IPS-18c (cell line): ENCODE measurements around the gene RRBP1.

Experiments used
- H3K4me3 ChIP-seq: 2 replicates; pipeline ENCODE4 v1.7.0; 2013; ENCODE audit warnings: low read depth, mild to moderate bottlenecking, low read length, moderate library complexity; ENCODE audit not compliant: insufficient read depth
- H3K9me3 ChIP-seq: one replicate; pipeline ENCODE4 v1.6.1; 2013; ENCODE audit warnings: mild to moderate bottlenecking, low read length, moderate library complexity; ENCODE audit not compliant: control insufficient read depth, insufficient read depth

RRBP1 gene

DNA sequence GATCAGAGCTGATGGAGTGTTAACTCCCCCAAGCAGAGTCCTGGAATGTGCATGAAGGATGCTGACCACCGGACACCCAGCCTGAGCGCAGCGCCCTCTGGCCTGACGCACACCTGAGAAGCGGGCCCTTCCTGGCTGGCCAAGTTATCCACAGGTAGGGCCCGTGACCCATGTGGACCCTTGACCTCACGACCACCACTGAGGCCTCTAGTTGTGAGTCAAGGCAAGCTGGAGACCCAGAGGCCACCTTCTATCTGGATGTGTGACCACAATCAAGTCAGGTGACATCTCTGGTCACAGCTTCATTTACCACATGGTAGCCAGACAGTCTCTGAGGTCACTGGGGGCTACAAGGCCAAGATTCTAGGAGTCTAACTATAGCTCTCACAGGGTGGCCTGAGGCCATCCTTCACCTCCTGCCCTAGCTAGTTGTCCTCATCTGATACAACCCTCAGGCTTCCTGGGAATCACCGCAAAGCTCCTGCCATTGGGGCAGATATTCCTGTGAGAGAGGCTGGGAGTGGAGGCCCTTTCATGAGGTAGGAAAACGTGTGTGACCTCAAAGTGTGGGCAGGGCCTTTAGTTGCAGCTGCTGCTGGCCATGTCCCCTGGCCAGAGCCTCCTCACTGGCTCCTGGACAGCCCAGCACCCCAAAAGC, 59.1 kb downstream of the RRBP1 start:
- no peak overlapping the region for H3K4me3 ChIP-seq
- H3K9me3 ChIP-seq: no peaks in the 10 kb centered on the region

DNA sequence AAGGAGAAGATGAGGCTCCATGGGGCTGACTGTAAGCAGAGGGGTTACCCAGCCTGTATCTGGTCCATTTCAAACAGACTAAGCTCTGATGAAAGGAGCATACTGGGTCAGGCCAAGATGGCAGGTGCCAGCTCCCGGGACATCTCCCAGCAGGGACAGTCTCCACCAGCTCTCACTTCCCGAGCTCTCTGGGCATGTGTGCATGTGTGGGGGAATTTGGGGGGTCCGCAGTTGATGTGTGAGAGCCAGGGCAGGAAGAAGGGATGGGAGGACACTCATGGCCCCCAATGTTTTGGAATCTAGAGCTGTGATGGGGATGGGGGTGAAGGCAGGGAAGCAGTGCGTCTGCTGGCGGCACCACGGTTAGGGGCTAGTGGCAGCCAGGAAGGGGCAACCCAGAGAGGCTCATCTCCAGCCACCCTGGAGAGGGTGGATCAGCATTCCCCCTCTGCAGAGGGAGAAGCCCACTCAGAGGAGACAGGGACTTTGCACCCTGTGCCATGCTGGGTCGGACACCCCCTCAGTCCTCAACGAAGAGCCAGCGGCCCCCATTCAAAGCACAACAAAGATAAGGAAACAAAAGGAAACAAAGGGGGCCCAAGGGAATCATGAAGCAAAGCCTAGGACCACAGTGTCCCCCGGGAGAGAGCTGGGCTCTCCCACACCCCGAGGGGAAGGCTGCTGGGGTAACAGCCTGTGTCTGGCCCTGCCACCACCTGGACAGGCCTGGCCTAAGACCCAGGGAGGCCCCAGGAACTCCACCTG, 59.8 kb downstream of the RRBP1 start:
- H3K4me3 ChIP-seq: no peak overlapping the region
- H3K9me3 ChIP-seq: no peaks in the 10 kb centered on the region

DNA sequence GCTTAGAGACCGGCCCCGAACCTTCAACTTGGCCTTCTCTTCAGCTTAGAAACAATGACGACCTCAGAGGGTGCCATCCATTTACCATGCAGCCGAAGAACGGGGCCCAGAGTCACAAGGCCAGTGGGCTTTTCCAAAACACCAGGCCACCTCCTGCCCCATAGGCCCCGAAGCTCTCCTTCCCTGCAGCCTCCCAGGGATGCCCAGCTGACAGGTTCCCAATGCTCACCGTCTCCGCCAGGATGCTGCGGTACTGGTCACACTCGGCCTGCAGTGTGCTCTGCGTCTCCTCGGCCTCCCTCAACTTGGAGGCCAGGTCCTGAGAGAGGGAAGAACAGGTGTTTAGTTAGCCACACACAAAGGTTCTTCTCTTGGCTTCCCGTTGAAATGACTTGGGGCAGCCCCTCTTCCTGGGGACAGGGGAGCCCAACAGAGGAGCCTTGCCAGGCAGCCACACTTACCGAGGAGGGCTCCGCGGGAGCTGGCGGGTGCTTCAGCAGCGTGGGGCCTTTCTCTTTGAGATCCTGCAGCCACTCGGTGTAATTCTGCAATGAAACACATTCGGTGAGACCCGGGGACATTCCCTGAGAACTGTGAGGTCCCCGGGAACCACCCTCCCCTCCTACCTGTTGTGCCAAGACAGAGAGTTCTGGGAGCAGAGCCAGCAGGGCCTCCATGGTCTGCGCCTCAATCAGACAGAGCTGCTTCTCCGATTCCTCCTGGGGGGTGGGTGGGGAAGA, 60.6 kb downstream of the RRBP1 start:
- H3K9me3 ChIP-seq: no peaks in the 10 kb centered on the region
- H3K4me3 ChIP-seq: no peak overlapping the region

DNA sequence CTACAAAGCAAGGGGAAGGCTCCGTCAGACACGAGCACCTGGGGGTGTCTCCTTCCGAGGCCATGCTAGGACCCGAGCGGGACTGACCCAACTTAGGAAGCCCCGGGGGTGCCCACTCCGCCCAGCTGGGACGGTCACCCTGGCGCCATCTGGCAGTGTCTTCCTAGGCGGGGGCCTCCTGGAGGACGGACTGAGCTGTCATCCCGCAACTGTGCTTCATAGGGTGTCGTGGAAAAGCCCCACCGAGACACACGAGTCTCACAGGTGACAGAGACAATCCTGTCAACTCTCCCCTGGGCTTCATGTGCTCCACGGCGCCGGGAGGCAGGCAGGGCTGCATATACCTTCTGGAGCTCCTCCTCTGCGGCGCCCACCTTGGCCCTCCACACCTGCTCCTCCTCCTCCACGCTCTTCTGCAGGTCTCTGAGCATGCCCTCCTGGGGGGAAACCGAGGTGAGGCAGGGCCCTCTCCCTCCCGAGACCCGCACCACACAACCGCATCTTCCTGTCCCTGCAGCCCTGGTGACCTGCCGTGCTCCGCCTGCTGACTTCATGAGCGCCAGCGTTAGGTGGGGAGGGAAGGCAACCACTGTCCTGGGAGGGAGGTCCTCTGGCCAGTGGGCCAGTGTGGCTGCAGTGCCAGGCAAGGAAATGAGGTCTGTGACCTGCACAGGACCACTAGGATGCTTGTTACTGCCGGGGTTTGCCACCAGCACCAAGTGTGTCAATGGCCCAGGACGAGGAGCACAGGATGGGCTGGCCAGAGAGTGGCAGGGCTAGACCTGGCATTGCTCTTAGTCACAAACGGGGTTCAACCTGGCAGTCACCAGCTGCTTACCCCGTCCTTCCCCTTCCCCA, 61.4 kb downstream of the RRBP1 start:
- Histone ChIP-seq H3K9me3 (no peaks in the 10 kb centered on the region), H3K4me3 (no peak overlapping the region)

DNA sequence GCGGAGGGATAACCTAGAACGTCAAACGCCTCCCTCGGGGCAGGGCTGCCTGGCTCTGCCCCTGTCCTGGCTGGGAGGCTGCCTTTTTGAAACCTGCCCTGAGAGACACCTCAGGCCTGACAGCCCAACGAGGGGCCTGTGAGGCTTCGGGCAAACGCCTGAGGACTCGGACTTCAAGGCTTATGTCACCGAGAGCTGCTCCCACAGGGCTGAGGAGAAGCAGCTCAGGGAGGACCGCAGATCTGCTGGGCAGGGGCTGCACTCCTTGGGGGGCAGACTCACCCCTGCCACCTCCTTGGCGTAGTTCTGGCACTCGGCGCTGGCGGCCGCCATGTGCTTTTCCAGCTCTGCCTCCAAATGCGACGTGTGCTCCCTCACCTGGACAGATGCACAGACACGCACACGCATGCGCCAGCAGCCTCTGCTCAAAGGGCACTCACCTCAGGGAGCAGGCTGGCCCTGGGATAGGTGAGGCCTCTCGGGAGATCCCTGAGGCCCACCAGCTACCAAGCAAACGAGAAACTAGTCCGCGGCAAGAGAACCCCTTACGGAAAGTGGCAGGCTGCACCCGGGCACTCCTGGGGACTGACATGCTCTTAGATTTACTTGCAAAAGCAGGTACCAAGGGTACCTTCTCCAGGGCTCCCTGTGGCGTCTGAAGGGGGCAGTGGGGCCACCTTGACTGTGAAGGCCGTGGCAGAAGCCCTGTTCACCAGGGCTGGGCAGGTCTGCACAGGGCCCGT, 62.5 kb downstream of the RRBP1 start:
- Histone ChIP-seq H3K4me3 (no peak overlapping the region), H3K9me3 (no peaks in the 10 kb centered on the region)

DNA sequence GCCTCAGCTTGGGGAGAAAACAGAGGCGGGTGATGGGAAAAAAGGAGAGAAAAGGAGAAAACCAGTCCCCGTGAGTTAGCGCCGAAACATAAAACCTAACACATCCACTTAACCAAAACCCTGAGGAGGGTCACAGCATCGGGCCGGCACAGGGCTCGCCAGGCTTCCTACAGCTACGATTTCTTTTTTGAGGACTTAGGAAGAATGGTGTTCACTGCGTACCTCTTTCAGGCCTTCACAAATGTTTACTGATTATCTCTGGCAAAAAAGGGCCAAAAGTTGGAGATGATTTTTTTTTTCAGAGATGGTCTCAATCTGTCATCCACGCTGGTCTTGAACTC, 63.4 kb downstream of the RRBP1 start:
- Histone ChIP-seq H3K9me3 (no peaks in the 10 kb centered on the region), H3K4me3 (no peak overlapping the region)

DNA sequence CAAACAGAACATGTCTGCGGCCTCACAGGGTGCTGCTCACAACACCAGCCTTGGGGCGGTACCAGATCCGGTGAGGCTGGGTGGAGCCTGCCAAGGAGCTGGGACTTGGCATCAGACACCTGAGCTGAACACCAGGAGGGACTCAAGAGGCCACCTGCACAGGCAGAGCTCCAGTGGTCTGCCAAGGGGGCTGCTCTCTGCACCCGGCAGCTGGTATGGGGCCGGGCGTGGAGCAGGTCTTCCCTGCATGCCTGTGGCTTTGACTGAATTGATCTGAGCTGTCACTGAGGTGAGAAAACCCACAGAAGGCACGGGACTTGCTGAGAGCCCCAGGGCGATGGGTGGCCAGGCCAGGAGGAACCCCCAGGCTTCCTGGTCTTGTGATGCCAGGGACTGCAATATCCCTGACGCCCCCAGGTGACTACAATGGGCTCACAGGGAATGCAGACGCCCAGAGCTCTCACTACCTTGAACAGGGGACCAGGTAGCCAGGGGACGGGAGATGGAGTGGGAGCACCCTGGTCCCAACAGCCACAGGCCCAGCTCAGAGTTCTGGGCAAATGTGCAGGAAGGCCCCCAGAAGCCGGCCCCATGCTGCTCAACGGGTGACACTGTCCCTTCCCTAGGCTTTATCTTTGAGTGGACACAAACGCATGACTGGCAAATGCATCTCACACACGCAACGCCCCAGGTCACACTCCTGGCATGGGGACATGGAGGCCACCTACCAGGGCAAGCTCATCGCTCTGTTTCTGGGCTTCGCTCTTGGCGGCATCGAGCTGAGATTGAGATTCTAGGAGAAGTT, 64.0 kb downstream of the RRBP1 start:
- Histone ChIP-seq H3K9me3 (no peaks in the 10 kb centered on the region), H3K4me3 (no peak overlapping the region)

DNA sequence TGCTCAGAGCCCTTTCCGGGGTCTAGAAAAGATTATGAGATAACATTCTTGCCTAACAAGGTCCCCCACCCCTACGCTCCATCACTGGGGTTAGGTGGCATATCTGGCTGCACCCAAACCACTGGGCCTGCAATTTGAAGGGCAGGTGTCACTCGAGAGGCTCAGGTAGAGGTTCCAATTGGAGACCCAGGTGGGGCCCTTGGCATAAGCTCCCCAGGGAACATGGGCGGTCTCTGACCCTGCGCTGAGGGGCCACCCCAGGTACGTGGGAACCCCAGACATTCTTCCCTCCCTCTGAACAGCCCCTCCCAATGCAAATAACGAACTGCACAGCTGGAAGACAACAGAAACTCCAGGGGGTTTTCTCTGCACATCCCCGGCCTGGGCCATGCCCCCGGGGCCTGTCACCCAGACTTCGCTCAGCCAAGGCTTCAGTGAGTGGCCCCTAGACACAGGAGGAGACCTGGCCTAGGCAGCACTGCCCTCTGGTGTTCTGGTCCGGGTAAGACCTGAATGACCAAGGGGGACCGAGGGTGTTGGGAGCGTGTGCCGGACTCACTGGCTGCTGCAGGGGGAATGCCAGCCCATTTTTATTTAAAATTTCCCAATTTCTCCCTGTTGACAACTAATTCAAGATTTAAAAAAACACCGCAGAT, 64.7 kb downstream of the RRBP1 start:
- Histone ChIP-seq H3K9me3 (no peaks in the 10 kb centered on the region), H3K4me3 (no peak overlapping the region)

DNA sequence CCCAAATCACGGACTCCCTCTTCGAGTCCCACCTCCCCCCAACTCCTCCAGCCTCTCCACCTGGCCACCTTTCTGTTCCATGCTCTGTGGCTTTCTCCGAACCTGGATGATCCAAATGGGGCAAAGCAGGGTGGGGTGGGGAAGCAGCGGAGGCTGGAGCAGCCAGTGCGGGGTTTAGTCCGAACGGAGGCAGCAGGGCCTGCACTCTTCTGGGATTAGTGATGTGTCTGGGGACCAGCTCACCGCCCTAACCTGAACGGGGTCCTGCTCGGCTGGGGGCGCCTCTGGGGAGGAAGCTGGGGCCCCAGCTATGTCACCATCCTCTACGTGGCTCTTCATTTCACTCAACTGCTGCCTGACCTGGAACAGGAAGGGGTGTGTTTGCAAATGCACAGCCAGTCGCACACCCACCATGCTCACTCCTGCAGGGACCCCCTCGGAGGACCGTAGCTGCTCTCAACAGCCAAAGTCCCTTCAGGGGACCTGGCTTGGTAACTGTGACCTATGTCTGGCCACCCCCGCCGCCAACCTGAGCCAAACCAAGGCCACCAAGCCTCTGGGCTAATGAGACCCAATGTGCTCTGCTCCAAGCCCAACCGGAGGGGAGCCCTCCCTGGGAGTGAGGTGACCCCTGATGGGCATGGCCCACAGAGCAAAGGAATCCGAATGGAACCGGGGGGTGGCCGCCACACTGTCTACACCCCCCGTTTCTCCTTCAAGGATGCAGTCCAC, 65.4 kb downstream of the RRBP1 start:
- Histone ChIP-seq H3K9me3 (no peaks in the 10 kb centered on the region), H3K4me3 (no peak overlapping the region)

DNA sequence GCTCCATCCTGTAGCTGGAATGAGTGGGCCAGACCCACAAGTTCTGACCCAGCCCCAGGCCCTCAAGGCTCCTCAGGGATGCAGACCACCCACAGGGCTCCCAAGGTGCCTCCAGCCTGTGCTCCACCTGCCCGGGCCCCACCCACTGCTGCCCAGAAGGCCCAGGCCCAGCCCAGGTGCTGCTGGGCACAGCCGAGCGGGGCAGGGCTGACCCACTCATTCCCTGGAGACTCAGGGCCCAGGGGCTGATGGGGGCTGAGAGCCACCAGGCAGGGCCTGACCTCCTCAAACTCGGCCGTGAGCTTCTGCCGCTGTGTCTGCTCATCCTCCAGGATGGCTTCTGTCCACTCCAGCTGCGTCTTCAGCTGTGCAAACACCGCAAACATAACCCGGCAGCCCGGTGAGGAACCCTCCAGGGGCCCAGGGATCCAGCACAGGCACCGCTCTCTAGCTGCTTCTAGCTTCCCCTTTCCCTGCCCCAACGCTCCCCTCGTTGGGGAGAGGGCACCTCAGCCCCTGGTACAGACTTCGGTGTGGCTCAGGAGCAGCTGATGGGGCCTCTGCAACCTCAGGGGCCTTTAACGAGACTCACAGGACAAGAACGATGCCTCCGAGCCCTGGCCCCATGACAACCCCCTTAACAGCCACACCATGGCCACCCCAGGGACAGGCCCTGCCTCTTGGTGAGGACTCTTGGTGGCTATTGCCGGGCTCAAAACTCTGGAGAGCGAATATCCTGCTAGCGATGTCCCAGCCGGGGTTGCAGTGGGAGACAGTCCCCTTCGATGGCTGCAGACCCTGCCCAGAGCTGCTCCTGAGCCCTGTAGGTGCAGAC, 66.2 kb downstream of the RRBP1 start:
- Histone ChIP-seq H3K9me3 (no peaks in the 10 kb centered on the region), H3K4me3 (no peak overlapping the region)

DNA sequence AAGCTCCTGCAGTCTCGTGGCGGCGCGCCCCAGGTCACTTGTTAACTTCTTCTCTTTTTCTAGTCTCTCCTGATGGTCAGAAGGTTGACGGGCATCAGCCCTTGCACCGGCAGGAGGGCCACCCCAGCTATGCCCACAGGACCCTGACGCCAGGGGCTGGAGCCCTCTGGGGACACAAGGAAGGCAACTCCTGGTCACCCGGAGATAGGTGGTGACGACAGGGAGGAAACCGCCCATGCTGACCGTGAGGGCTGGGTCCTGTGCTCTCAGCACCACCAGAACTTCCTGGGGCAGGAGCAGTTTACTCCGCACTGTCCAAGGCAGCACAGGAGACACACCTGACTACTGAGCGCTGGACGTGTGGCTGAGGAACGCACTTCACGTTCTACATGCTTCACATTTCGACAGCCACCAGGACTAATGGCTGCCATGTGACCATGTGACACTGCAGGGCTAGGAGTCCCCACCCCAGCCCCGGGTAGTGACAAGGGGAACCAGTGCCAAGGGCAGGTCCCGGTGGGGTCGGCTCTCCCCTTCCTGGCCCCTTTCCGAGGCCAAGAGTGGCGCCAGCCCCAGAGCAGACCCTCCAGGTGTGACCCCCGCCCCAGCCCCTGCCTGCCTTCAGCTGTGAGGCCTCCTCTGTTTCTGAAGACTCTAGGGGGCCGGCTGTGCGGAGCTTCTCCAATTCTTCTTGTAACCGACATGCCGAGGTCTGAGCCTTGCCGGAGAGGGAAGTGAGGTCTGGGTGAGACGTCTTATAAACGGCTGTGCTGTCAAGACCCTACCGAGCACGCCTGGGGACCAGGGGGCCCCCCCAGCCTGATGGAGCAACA, 67.0 kb downstream of the RRBP1 start:
- Histone ChIP-seq H3K9me3 (no peaks in the 10 kb centered on the region), H3K4me3 (no peak overlapping the region)

DNA sequence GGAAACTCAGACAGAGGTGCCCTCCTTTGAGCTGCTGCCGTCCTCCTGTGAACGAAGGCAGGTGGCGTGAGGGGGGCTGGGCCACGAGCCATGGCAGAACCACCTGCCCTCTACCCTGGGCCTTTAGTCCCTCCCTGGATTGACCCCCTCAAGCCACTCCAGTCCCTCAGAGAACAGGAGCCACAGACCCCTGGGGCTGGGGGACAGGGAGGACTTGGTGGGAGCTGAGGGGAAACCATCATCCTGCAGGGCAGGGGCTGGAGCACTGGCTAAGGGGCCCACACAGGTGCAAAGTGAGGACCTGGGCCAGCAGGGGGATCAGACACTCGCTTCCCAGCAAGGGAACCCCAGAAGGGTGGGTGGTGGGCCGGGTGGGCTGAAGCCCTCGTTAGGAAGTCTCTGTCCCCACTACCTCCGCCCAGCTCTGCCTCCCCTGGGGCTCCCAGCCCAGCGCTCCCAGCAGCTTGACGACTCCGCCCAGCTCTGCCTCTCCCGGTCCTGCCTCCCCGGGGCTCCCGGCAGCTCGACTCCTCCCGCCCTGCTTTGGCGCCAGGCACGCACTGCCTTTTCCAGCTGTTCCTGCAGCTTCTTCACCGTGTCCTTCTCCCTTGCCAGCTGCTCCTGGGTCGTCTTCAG, 67.7 kb downstream of the RRBP1 start:
- no peak overlapping the region for H3K4me3 ChIP-seq
- no peaks in the 10 kb centered on the region for H3K9me3 ChIP-seq
